HFF-Myc (cell line): ENCODE measurements around the gene NCK2.

Experiments
- DNase-seq: peaks from one replicate; pipeline ENCODE4 v3.0.0-alpha.2; 2011; ENCODE audit warnings: low read depth; ENCODE audit errors: extremely low read depth
- H3K4me3 ChIP-seq: replicated peaks from 2 replicates; pipeline ENCODE4 v1.5.1; 2011; ENCODE audit warnings: low read depth, mild to moderate bottlenecking, control low read depth, low read length
- CTCF ChIP-seq: IDR thresholded peaks from 2 replicates; pipeline ENCODE4 v1.5.1; 2012; ENCODE audit warnings: mild to moderate bottlenecking, low read depth, low read length, control low read depth; ENCODE audit errors: missing control alignments

The NCK2 gene

GRCh38 chr2:105798595-105798994, 53.9 kb downstream of the NCK2 start:
- no peak overlapping the region for H3K4me3 ChIP-seq
- no peak for TF ChIP-seq CTCF
- DNase-seq, result no peak

- H3K4me3 ChIP-seq, result no peak overlapping the region
- no peak for TF ChIP-seq CTCF
- no peak for DNase-seq
These were observed 55.5 kb downstream of the NCK2 start for GRCh38 chr2:105800036-105800713.

- DNase-seq, result no peak
- H3K4me3 ChIP-seq, result no peak overlapping the region
- no peak for TF ChIP-seq CTCF
These were observed 56.4 kb downstream of the NCK2 start for GRCh38 chr2:105800953-105801635.

GRCh38 chr2:105801961-105802360, 57.2 kb downstream of the NCK2 start:
- no peak for DNase-seq
- H3K4me3 ChIP-seq, result no peak overlapping the region
- TF ChIP-seq CTCF, result no peak

GRCh38 chr2:105802587-105802986, 57.9 kb downstream of the NCK2 start:
- no peak for TF ChIP-seq CTCF
- H3K4me3 ChIP-seq, result no peak overlapping the region
- DNase-seq, result no peak

GRCh38 chr2:105803337-105803736, 58.6 kb downstream of the NCK2 start:
- no peak overlapping the region for H3K4me3 ChIP-seq
- no peak for DNase-seq
- TF ChIP-seq CTCF, result no peak

- DNase-seq, result no peak
- no peak for TF ChIP-seq CTCF
- no peak overlapping the region for H3K4me3 ChIP-seq
These were observed 59.1 kb downstream of the NCK2 start for GRCh38 chr2:105803773-105804172.
